A549 (cell line): Measurements from ENCODE around the gene DDR2. TPM values are rescaled to one million over a fixed set of nuclear protein-coding genes. Genes with fewer than 3 reads are reported as not detected.

Source experiments
- ATAC-seq, 2 experiments: fragments of 200-7000 bp in 1 of 2; fragments of >200 bp in 1 of 2; cut with Nextera tagmentation in 1 of 2; cut with Tn5 transposase in 1 of 2; 3 replicates each; pipeline versions ENCODE4 v1.8.0 to v1.9.1; 2018 to 2020; ENCODE audit warnings: mild to moderate bottlenecking in 1 of 2, moderate library complexity in 1 of 2
- CTCF ChIA-PET: fragments of 300-600 bp; sonication (Branson Sonifier 250); formaldehyde crosslinking; extraction: SDS; loops from one replicate; lab custom pipeline; 2021; ENCODE audit warnings: antibody characterized with exemption, inconsistent platforms; lab: Yijun Ruan, JAX
- POLR2A ChIA-PET: fragments of 350-600 bp; formaldehyde crosslinking; extraction: SDS; loops from one replicate; lab custom pipeline; 2021; ENCODE audit warnings: antibody characterized with exemption, inconsistent platforms; lab: Yijun Ruan, JAX
- DNase-seq, 2 experiments: peaks; one replicate each; pipeline versions ENCODE4 v3.0.0 to v3.0.0-alpha.2; 2011 to 2016; ENCODE audit warnings: low read depth in 1 of 2, low spot score in 1 of 2
- FAIRE-seq: peaks from 2 replicates; lab custom pipeline; 2011; peaks lifted over from hg19 to GRCh38; lab: Jason Lieb, UNC
- H3K27ac ChIP-seq, 2 experiments: fragments of >200 bp; sonication (Bioruptor Twin); formaldehyde crosslinking; 3 replicates each; pipeline ENCODE4 v1.5.1; 2016 to 2017
- H3K4me1 ChIP-seq: fragments of >200 bp; sonication (Bioruptor Twin); formaldehyde crosslinking; 3 replicates; pipeline ENCODE4 v1.6.1; 2016
- H3K4me2 ChIP-seq: fragments of >200 bp; sonication (Bioruptor Twin); formaldehyde crosslinking; 3 replicates; pipeline ENCODE4 v1.6.1; 2016
- H3K4me3 ChIP-seq: fragments of >200 bp; sonication (Bioruptor Twin); formaldehyde crosslinking; 3 replicates; pipeline ENCODE4 v1.5.1; 2016
- H3K9me3 ChIP-seq: fragments of >200 bp; sonication (Bioruptor Twin); formaldehyde crosslinking; 3 replicates; pipeline ENCODE4 v1.6.1; 2016
- CBX2 ChIP-seq: fragments of 200-600 bp; sonication (generic); IDR thresholded peaks from 2 replicates; pipeline ENCODE4 v1.6.1; 2016; ENCODE audit warnings: low read depth, mild to moderate bottlenecking, borderline replicate concordance
- CHD2 ChIP-seq: fragments of 150-350 bp; IDR thresholded peaks from 2 replicates; pipeline ENCODE4 v1.6.1; 2014; ENCODE audit warnings: low read length; ENCODE audit not compliant: partially characterized antibody
- CHD4 ChIP-seq: fragments of 200-600 bp; sonication (generic); IDR thresholded peaks from 2 replicates; pipeline ENCODE4 v1.6.1; 2016; ENCODE audit warnings: antibody characterized with exemption, mild to moderate bottlenecking, borderline replicate concordance
- EHMT2 ChIP-seq: fragments of 200-600 bp; sonication (generic); IDR thresholded peaks from 2 replicates; pipeline ENCODE4 v1.6.1; 2016; ENCODE audit warnings: antibody characterized with exemption, low read depth, mild to moderate bottlenecking, moderate library complexity
- EP300 ChIP-seq, 2 experiments: fragments of >200 bp; sonication (Bioruptor Twin); formaldehyde crosslinking; IDR thresholded peaks; 2 replicates in 1 of 2; 3 replicates in 1 of 2; pipeline ENCODE4 v1.6.1; 2016 to 2017
- ESRRA ChIP-seq: fragments of 150-350 bp; IDR thresholded peaks from 2 replicates; pipeline ENCODE4 v1.6.1; 2014; ENCODE audit warnings: mild to moderate bottlenecking, low read length, borderline replicate concordance
- FOSB ChIP-seq: fragments of 250-450 bp; sonication (Bioruptor Pico); IDR thresholded peaks from 2 replicates; pipeline ENCODE4 v1.5.0; 2020; ENCODE audit warnings: mild to moderate bottlenecking, moderate library complexity
- HDAC2 ChIP-seq: fragments of 200-600 bp; sonication (generic); IDR thresholded peaks from 2 replicates; pipeline ENCODE4 v1.6.1; 2016
- HOXA7 ChIP-seq: fragments of 250-450 bp; sonication (Bioruptor Pico); IDR thresholded peaks from 2 replicates; pipeline ENCODE4 v1.5.0; 2020; ENCODE audit warnings: mild to moderate bottlenecking, moderate library complexity
- HOXB13 ChIP-seq: fragments of 250-450 bp; sonication (Bioruptor Pico); IDR thresholded peaks from 2 replicates; pipeline ENCODE4 v1.5.0; 2020; ENCODE audit warnings: low read depth, mild to moderate bottlenecking, moderate library complexity
- HOXB5 ChIP-seq: fragments of 250-450 bp; sonication (Bioruptor Pico); IDR thresholded peaks from 2 replicates; pipeline ENCODE4 v1.5.0; 2020; ENCODE audit warnings: mild to moderate bottlenecking, moderate library complexity
- JUNB ChIP-seq: fragments of >200 bp; sonication (Bioruptor Twin); formaldehyde crosslinking; IDR thresholded peaks from 2 replicates; pipeline ENCODE4 v1.6.1; 2016
- KDM1A ChIP-seq: fragments of 200-600 bp; sonication (generic); IDR thresholded peaks from 2 replicates; pipeline ENCODE4 v1.6.1; 2016; ENCODE audit warnings: low read depth, mild to moderate bottlenecking
- MAFK ChIP-seq: fragments of 450-650 bp; IDR thresholded peaks from 2 replicates; pipeline ENCODE4 v1.6.1; 2014; ENCODE audit not compliant: partially characterized antibody
- MAZ ChIP-seq: fragments of 150-350 bp; IDR thresholded peaks from 2 replicates; pipeline ENCODE4 v1.6.1; 2014; ENCODE audit warnings: antibody characterized with exemption, low read depth, low read length, borderline replicate concordance
- MYC ChIP-seq: IDR thresholded peaks from 2 replicates; pipeline ENCODE4 v1.6.1; 2012; ENCODE audit warnings: mild to moderate bottlenecking, inconsistent platforms, low read length, improper control_type of control experiment, borderline replicate concordance
- NFE2L2 ChIP-seq: fragments of 150-350 bp; conservative IDR thresholded peaks from 2 replicates; pipeline ENCODE4 v1.6.1; 2014; ENCODE audit warnings: low read length
- NPAS2 ChIP-seq: fragments of 250-450 bp; sonication (Bioruptor Pico); IDR thresholded peaks from 2 replicates; pipeline ENCODE4 v1.8.0; 2022; ENCODE audit warnings: mild to moderate bottlenecking, moderate library complexity, borderline replicate concordance
- RCOR1 ChIP-seq: fragments of 150-350 bp; IDR thresholded peaks from 2 replicates; pipeline ENCODE4 v1.6.1; 2014; ENCODE audit warnings: antibody characterized with exemption, low read length, low read depth
- RNF2 ChIP-seq: fragments of 200-600 bp; sonication (generic); IDR thresholded peaks from 2 replicates; pipeline ENCODE4 v1.6.1; 2016; ENCODE audit warnings: low read depth, mild to moderate bottlenecking, antibody characterized with exemption, moderate library complexity, borderline replicate concordance
- SREBF2 ChIP-seq: fragments of 450-650 bp; IDR thresholded peaks from 2 replicates; pipeline ENCODE4 v1.6.1; 2014; ENCODE audit warnings: mild to moderate bottlenecking, moderate library complexity
- USF2 ChIP-seq: fragments of 450-650 bp; IDR thresholded peaks from 2 replicates; pipeline ENCODE4 v1.6.1; 2014; ENCODE audit warnings: antibody characterized with exemption
- ZC3H11A ChIP-seq: fragments of 450-650 bp; IDR thresholded peaks from 2 replicates; pipeline ENCODE4 v1.6.1; 2014; ENCODE audit warnings: antibody characterized with exemption, mild to moderate bottlenecking
- WGBS: methylation state at CpG from one replicate; pipeline ENCODE4 v1.1.6; 2017; ENCODE audit errors: missing lambda C conversion rate; 5-methylcytosine and 5-hydroxymethylcytosine counted together
- polyA plus RNA-seq, 4 experiments: library from polyadenylated mRNA; depleted of rRNA in 3 of 4; stranded (reverse); fragments of >200 nt; fragmentation: RNase III in 1 of 4; extraction: RNeasy Plus Mini Kit Qiagen cat#74134 plus additional on column Dnase treatment in 1 of 4; gene quantifications; 2 replicates in 3 of 4; 3 replicates in 1 of 4; pipeline ENCODE4 v1.2.3, GENCODE V29; 2011 to 2017
- TF ChIP-seq, protein P1 (sequence below): fragments of >200 bp; sonication (Bioruptor Twin); formaldehyde crosslinking; IDR thresholded peaks from 3 replicates; pipeline ENCODE4 v1.5.1; 2016
- TF ChIP-seq, protein P2 (sequence below): IDR thresholded peaks from 2 replicates; pipeline ENCODE4 v1.6.1; 2012; ENCODE audit warnings: low read depth, borderline replicate concordance
- TF ChIP-seq, protein P3 (sequence below): fragments of >200 bp; sonication (Bioruptor Twin); formaldehyde crosslinking; IDR thresholded peaks from 2 replicates; pipeline ENCODE4 v1.6.1; 2016
- TF ChIP-seq, protein P4 (sequence below): fragments of 150-350 bp; IDR thresholded peaks from 2 replicates; pipeline ENCODE4 v1.6.1; 2014; ENCODE audit warnings: low read depth, mild to moderate bottlenecking, low read length
- TF ChIP-seq, protein P5 (sequence below): fragments of >200 bp; sonication (Bioruptor Twin); formaldehyde crosslinking; IDR thresholded peaks from 3 replicates; pipeline ENCODE4 v1.6.1; 2016

The DDR2 gene
- polyA plus RNA-seq, 2 of the 4 experiments (the other 2 are of a cell fraction), result 0.14 to 0.49 TPM

- TF ChIP-seq, protein P1, sequence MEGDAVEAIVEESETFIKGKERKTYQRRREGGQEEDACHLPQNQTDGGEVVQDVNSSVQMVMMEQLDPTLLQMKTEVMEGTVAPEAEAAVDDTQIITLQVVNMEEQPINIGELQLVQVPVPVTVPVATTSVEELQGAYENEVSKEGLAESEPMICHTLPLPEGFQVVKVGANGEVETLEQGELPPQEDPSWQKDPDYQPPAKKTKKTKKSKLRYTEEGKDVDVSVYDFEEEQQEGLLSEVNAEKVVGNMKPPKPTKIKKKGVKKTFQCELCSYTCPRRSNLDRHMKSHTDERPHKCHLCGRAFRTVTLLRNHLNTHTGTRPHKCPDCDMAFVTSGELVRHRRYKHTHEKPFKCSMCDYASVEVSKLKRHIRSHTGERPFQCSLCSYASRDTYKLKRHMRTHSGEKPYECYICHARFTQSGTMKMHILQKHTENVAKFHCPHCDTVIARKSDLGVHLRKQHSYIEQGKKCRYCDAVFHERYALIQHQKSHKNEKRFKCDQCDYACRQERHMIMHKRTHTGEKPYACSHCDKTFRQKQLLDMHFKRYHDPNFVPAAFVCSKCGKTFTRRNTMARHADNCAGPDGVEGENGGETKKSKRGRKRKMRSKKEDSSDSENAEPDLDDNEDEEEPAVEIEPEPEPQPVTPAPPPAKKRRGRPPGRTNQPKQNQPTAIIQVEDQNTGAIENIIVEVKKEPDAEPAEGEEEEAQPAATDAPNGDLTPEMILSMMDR, result no peak
- TF ChIP-seq, protein P2, sequence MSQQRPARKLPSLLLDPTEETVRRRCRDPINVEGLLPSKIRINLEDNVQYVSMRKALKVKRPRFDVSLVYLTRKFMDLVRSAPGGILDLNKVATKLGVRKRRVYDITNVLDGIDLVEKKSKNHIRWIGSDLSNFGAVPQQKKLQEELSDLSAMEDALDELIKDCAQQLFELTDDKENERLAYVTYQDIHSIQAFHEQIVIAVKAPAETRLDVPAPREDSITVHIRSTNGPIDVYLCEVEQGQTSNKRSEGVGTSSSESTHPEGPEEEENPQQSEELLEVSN, result no peak
- TF ChIP-seq NFE2L2, result no peak
- no peak for TF ChIP-seq MAFK
- TF ChIP-seq, protein P3, sequence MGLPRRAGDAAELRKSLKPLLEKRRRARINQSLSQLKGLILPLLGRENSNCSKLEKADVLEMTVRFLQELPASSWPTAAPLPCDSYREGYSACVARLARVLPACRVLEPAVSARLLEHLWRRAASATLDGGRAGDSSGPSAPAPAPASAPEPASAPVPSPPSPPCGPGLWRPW, result no peak
- TF ChIP-seq EP300 (IDR thresholded peaks at IDR 0.05), result no peak
Measured at GRCh38 chr1:162678439-162678838, 46.2 kb downstream of the DDR2 start (continued).

GRCh38 chr1:162679298-162679697 lies 47.0 kb downstream of the DDR2 start:
- DNase-seq (no peak), ATAC-seq (no peak), FAIRE-seq (no peak)
- CTCF ChIA-PET, result interaction anchor here (1.5 kb wide), 1 partner anchor 20 kb away, joined by 3 read pairs; no protein-coding TSS in a partner anchor
- Histone ChIP-seq H3K4me3 (no peak overlapping the region), H3K4me2 (no peak overlapping the region), H3K9me3 (no peaks in the 10 kb centered on the region), H3K4me1 (peaks cover 19% of the 10 kb centered on the region), H3K27ac (no peak overlapping the region)
- 10% methylated on average over 1 of the region's 1 CpG for WGBS
- TF ChIP-seq CHD2 (no peak), CHD4 (no peak), ZC3H11A (no peak), RNF2 (no peak), EHMT2 (no peak), ESRRA (no peak), KDM1A (no peak), HOXB13 (CRISPR knock-in tag) (no peak), JUNB (no peak), RCOR1 (no peak), CBX2 (no peak), EP300 (IDR thresholded peaks at IDR 0.05) (no peak), HOXB5 (no peak), MAFK (no peak), SREBF2 (no peak)
- TF ChIP-seq, protein P2, result no peak
- TF ChIP-seq, protein P4, sequence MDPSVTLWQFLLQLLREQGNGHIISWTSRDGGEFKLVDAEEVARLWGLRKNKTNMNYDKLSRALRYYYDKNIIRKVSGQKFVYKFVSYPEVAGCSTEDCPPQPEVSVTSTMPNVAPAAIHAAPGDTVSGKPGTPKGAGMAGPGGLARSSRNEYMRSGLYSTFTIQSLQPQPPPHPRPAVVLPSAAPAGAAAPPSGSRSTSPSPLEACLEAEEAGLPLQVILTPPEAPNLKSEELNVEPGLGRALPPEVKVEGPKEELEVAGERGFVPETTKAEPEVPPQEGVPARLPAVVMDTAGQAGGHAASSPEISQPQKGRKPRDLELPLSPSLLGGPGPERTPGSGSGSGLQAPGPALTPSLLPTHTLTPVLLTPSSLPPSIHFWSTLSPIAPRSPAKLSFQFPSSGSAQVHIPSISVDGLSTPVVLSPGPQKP, result no peak
- POLR2A ChIA-PET, result no interaction called here

DNA sequence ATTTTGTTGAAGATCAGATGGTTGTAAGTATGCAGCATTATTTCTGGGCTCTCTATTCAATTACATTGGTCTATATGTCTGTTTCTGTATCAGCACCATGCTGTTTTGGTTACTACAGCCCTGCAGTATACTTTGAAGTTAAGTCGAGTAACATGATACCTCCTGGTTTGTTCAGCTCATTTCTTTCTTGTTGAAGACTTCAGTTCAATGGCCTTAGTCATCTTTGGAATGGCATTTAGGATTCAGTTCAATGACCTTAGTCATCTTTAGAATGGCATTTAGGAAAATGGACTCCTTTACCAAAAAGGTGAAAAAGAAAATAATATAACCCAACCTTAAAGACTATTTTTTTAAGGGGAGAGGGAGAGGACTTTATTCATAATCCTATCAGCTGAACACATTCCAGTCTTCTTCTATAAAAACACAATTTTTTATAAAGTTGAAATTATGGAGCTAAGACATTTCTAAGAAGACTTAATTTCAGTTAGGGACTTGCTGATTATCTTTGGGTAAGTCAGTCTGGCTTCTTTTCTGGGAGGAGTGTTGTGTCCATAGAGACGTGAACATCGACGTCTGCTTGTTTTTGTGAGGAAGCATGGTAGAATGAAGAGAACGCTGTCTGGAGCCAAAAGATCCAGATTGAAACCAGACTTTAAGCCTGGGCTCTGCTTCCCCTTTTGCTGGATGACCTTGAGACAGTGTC lies 48.3 kb downstream of the DDR2 start:
- no peak overlapping the region for H3K4me2 ChIP-seq
- DNase-seq (no peak), ATAC-seq (no peak), FAIRE-seq (no peak)
- 79% methylated on average over 5 of the region's 5 CpGs for WGBS
- no peaks in the 10 kb centered on the region for H3K9me3 ChIP-seq
- peaks cover 19% of the 10 kb centered on the region for H3K4me1 ChIP-seq
- CTCF ChIA-PET, result no interaction called here
- H3K27ac ChIP-seq, result no peak overlapping the region
- POLR2A ChIA-PET, result no interaction called here
- no peak for TF ChIP-seq MAZ
- TF ChIP-seq, protein P5, sequence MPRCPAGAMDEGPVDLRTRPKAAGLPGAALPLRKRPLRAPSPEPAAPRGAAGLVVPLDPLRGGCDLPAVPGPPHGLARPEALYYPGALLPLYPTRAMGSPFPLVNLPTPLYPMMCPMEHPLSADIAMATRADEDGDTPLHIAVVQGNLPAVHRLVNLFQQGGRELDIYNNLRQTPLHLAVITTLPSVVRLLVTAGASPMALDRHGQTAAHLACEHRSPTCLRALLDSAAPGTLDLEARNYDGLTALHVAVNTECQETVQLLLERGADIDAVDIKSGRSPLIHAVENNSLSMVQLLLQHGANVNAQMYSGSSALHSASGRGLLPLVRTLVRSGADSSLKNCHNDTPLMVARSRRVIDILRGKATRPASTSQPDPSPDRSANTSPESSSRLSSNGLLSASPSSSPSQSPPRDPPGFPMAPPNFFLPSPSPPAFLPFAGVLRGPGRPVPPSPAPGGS, result no peak
- no peak for TF ChIP-seq MAFK
- no peak for TF ChIP-seq HDAC2
- no peak for TF ChIP-seq NPAS2 (CRISPR knock-in tag)
- TF ChIP-seq FOSB, result no peak
- TF ChIP-seq USF2, result no peak
- no peak for TF ChIP-seq HOXA7 (CRISPR knock-in tag)
- TF ChIP-seq MYC, result no peak
- no peak overlapping the region for H3K4me3 ChIP-seq
